Measurements from ENCODE around the gene RPF1.
"Not testable (repeated sequence)": the region's sequence is repeated elsewhere in the genome, so short reads cannot be mapped to it uniquely, and the experiment has no call there.

RPF1 gene

DNA sequence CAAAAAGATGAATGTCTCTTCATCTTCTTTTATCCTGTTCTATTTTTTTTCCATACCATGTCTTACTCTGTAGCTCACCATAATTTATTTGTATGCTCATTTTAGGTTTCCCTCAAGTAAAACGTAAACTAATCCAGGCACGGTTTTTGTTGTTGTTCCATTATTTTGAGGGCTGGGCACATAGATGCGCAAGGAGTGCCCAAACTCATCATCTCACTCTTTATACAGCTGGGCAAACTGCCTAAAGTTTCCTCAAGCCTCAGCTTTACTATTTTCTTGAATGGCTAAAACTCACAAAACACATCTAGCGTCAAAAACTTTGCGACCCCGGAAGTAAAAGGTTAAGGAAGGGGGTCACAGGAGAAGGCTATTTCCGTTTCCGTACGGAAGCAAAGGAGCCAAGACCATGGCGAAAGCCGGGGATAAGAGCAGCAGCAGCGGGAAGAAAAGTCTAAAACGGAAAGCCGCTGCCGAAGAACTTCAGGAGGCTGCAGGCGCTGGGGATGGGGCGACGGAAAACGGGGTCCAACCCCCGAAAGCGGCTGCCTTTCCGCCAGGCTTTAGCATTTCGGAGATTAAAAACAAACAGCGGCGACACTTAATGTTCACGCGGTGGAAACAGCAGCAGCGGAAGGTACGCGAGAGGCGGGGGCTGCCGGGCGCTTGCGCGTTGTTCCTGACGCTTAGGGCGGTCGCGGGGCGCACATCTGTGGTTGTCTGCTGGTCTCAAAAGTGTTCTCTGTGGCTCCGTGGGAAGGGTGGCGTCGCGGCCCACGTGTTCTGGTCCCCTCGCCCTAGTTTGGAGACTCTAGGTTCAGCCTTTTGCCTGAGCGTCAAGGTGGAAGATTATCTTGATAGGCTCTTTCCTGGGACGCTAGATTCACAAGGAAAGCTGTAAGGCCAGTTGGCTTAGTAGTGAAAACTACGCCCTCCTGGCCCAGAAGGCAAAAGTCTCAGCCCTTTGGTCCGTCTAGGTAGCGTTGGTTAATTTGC, at the start of gene RPF1:
RPF1 (plus strand) TSS at position 391 of the 993 bp plus-strand sequence; CDS start at position 407, 16 bp downstream.
- peak; percentile 82 for DNase-seq

GRCh38 chr1:84430546-84430945, 48.5 kb upstream of the RPF1 start:
- DNase-seq = no peak

GRCh38 chr1:84433258-84434080, 45.6 kb upstream of the RPF1 start:
- DNase-seq = peak; percentile 54

DNA sequence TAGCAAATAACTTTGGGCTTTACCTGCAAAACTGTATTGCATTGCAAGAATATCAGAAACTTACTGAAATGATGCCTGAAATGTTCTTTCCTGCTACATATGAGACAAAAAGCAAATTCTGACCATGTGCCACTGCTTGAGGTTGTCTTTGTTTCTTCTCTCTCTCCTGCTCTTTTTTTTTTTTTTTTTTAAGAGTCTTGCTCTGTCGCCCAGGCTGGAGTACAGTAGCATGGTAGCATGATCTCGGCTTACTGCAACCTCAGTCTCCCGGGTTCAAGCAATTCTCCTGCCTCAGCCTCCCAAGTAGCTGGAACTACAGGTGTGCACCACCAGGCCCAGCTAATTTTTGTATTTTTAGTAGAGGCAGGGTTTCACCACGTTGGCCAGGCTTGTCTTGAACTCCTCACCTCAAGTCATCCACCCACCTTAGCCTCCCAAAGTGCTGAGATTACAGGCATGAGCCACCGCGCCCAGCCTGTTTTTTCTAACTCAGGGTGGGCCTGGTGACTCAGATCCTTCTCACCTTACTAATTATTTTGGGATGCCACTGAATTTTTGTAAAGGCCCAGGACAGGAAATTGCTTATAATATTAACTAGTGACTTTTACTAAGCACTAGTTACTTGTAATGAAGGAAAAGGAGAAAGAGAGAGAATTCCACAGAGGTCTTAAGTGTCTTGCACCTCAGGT, 44.8 kb upstream of the RPF1 start:
- no peak for DNase-seq

DNA sequence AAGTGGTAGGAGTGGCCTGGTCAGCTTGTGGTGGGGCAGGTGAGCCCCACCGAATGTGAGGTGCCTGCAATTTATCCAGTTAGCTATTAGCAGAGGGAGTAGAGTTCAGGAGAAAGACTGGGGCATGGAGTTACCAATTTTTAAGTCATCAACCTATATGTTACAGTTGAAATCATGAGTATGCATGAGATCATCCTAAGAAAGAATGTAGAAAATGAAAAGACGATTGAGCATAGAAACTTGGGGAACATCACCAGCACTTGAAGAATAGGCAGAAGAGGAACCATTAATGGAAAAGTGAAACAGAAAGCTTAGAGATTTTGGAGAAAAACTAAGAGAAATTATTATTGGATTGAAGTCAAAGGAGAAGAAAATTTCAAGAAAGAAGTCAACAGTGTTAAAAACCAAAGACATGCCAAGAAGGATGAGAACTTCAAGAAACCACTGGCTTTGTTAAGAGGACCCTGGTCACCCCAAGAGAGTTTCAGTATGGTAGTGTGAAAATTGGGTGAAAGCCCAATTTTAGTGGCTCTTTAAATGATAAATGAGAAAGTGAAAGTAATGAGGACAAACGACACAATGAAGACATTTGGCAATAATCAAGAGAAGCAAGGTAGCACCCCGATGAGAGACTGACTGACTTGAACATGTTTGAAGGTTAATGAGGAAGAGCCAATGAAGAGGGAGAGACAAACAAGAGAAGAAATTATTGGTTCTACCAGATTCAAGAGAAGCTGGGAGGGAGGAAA, 44.1 kb upstream of the RPF1 start:
- no peak for DNase-seq

- no peak for DNase-seq
Observed at GRCh38 chr1:84436876-84437655, 42.0 kb upstream of the RPF1 start.

DNA sequence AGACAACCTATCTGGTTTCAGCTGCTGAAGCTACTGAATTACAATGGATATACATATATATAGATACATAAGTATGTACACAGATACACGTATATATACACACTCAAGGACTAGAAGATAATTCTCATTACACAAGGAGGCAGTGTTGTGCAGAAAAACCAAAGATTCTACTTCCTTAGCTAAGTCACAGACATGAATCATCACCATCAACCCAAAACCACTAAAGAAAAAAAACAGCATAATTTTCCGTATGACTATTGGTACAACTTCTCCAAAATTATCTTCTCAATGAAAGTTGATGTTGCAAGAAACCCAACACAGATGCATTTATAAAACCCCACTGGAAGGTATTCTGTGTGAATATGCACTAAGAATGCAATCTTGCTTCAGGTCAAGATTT, 36.8 kb upstream of the RPF1 start:
- DNase-seq = no peak

DNA sequence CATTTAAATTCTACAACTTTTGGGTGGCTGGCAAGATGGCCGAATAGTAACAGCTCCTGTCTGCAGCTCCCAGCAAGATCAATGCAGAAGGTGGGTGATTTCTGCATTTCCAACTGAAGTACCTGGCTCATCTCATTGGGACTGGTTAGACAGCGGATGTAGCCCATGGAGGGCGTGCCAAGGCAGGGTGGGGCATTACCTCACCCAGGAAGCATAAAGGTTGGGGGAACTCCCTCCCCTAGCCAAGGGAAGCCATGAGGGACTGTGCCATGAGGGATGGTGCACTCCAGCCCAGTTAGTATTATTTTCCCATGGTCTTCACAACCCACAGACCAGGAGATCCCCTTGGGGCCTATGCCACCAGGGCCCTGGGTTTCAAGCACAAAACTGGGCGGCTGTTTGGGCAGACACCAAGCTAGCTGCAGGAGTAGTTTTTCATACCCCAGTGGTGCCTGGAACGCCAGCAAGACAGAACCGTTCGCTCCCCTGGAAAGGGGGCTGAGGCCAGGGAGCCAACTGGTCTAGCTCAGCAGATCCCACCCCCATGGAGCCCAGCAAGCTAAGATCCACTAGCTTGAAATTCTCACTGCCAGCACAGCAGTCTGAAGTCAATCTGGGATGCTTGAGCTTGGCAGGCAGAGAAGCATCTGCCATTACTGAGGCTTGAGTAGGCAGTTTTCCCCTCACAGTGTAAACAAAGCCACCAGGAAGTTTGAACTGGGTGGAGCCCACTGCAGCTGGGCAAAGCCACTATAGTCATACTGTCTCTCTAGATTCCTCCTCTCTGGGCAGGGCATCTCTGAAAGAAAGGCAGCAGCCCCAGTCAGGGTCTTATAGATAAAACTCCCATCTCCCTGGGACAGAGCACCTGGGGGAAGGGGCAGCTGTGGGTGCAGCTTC, 36.1 kb upstream of the RPF1 start:
- peak; percentile 51 for DNase-seq

DNA sequence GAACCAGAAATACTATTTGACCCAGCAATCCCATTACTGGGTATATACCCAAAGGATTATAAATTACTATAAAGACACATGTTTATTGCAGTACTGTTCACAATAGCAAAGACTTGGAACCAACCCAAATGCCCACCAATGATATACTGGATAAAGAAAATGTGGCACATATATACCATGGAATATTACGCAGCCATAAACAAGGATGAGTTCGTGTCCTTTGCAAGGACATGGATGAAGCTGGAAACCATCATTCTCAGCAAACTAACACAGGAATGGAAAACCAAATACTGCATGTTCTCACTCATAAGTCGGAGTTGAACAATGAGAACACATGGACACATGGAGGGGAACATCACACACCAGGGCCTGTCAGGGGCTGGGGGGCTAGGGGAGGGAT, 30.4 kb upstream of the RPF1 start:
- not testable (repeated sequence) for DNase-seq

DNA sequence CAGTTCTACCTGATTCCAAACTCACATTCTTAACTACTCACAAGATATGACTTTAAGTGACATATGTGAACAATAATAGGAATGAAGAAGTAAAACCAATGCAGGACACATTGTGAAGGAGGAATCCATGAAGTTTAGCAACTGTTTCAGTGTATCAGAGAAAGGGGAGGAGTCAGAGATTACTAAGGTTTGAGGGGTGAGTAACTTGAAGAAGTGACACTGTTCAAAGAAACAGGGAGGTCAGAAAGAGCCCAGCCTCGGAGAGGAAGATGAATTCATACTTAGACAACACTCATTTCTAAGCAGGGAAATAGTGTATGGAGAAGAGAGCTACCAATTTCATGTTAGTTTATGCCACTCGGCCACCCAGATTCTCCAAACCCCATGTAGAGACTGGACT, 28.2 kb upstream of the RPF1 start:
- no peak for DNase-seq

GRCh38 chr1:84452436-84452835, 26.6 kb upstream of the RPF1 start:
- no peak for DNase-seq

- DNase-seq = no peak
Observed at GRCh38 chr1:84462118-84462517, 16.9 kb upstream of the RPF1 start.

GRCh38 chr1:84467298-84467697, 11.8 kb upstream of the RPF1 start:
- DNase-seq = no peak

GRCh38 chr1:84476225-84476624, 2.8 kb upstream of the RPF1 start:
- DNase-seq = no peak

GRCh38 chr1:84479998-84480397, 932 bp downstream of the RPF1 start:
- DNase-seq = no peak

DNA sequence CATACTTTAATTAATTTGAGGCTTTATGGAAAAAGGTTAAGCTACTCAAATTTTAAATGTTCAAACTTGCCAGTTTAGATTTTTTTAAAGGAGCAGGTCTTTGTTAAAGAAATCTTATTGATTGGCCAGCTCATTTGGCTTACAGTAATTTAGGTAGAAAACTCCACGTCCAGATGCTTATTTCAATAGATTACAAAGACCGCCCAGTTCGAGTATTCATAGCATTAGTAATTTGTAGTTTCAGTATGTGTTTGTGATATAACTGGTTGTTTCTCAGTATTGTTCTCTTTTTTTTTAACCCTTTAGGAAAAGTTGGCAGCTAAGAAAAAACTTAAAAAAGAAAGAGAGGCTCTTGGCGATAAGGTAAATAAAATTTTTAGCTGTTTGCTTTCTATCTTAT, 1.6 kb downstream of the RPF1 start:
- DNase-seq = no peak

DNA sequence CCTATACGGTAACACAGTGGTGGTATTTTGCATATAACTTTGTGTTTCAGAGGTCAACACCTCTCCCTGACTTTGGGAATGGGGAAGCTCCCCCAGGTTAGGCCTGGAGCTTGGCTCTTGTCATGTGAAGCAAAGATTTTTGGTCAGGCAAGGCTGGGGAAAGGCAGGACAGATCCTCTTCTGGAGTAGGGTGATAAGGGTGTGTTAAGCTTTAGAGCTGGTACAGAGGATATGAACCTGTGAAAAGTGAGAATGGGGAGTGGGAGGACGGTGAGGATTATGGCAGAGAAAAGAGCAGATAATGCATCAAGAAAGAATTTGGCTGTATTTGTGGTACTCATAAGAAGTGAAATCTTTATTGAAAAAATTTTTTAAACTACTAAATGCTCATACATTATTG, 2.3 kb downstream of the RPF1 start:
- no peak for DNase-seq

- DNase-seq = no peak
Observed at GRCh38 chr1:84488107-84488506, 9.0 kb downstream of the RPF1 start.

DNA sequence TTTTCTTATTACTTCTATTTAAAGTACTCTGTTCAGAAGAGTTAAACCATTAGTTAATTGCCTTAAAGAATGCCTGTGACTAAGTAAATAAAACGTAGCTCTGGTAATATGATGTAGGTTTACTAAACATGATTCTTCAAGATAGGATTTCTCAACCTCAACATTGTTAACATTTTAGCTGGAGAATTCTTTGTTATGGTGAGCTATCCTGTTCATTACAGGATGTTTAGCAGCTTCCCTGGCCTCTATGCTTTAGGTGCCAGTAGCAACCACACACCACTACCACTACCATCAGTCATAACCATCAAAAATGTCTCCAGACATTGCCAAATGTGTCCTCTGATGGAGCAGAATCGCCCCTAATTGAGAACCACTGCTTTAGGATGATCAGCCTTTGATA, 10.7 kb downstream of the RPF1 start:
- DNase-seq = no peak

DNA sequence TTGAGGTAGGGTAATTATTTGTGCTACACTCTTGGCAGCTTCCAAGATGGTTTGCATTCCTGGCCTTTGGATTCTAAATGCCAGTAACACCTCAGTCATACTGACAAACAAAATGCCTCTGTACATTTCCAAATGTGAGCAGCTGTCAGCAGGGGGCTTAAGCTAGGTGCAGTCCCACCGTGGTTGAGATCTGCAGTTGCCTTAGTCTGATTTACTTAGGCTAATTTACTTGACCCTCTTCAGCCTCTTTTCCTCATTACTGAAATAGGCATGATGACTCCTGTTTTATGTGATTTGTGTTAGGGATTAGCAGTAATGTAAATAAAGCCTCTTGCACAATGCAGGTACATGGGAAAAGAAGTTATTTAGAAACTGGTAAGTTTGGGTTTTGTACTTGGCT, 13.7 kb downstream of the RPF1 start:
- no peak for DNase-seq

DNA sequence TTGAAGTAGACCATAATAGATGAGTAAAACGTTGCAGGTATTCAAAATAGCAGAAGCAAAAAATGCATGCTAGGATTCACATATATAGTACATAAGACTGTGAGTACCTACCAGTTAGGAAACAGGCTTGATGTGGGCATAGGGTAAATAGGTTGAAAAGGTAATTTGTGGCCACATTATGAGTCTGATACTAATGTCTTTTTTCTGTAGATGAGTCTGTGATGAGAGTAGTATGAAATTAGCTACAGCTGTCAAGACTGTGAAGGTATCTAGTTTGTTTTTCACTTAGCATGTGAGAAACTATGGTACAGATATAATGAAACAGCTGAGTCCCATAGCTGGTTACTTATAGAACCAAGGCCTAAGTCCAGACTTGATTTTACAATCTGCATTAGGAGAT, 14.7 kb downstream of the RPF1 start:
- no peak for DNase-seq

Data from activated CD4-positive, alpha-beta T cell treated with anti-CD3 and anti-CD28 coated beads for 48 hours (primary cell).